ENCODE results near the gene IGF1R.

IGF1R gene

GRCh38 chr15:98845138-98845884 is 197.0 kb downstream of the IGF1R start:
- peak; percentile 54 to 66 for DNase-seq (ENCODE audit: low read depth in 1 of 2, low spot score in 1 of 2)
- Histone ChIP-seq H3K27me3 (ENCODE audit: insufficient read depth, poor library complexity, severe bottlenecking) (no peaks in the 10 kb centered on the region), H3K27ac (replicated peaks) (peak overlapping the region; percentile 28; the same call in 1 of the 2 replicates), H3K4me3 (replicated peaks; ENCODE audit: insufficient read depth, low read length) (no peak overlapping the region)
- TF ChIP-seq SPI1 (IDR thresholded peaks at IDR 0.05; ENCODE audit: borderline replicate concordance, low read depth) (no peak), GABPA (IDR thresholded peaks at IDR 0.05; ENCODE audit: low read depth) (no peak), CTCF (IDR thresholded peaks at IDR 0.05; ENCODE audit: insufficient read depth, low read length) (no peak)

GRCh38 chr15:98850961-98851572 is 202.7 kb downstream of the IGF1R start:
- H3K4me3 ChIP-seq (replicated peaks; ENCODE audit: insufficient read depth, low read length): no peak overlapping the region
- no peak for TF ChIP-seq GABPA (IDR thresholded peaks at IDR 0.05; ENCODE audit: low read depth)
- peak; percentile 78 for TF ChIP-seq CTCF (IDR thresholded peaks at IDR 0.05; ENCODE audit: insufficient read depth, low read length)
- no peak for TF ChIP-seq REST (IDR thresholded peaks at IDR 0.05; ENCODE audit: insufficient replicate concordance, low read depth)
- peak; percentile 33; the same call in 1 of the 2 replicates for TF ChIP-seq SPI1 (IDR thresholded peaks at IDR 0.05; ENCODE audit: borderline replicate concordance, low read depth)
- TF ChIP-seq POLR2AphosphoS5 (IDR thresholded peaks at IDR 0.05; ENCODE audit: low read depth): no peak
- H3K27ac ChIP-seq (replicated peaks): peak overlapping the region; percentile 80

GRCh38 chr15:98853161-98853560 is 204.8 kb downstream of the IGF1R start:
- Histone ChIP-seq H3K27me3 (ENCODE audit: insufficient read depth, poor library complexity, severe bottlenecking) (no peaks in the 10 kb centered on the region), H3K27ac (replicated peaks) (peak overlapping the region; percentile 80), H3K4me3 (replicated peaks; ENCODE audit: insufficient read depth, low read length) (peak overlapping the region; percentile 76)
- TF ChIP-seq GABPA (IDR thresholded peaks at IDR 0.05; ENCODE audit: low read depth) (no peak), CTCF (IDR thresholded peaks at IDR 0.05; ENCODE audit: insufficient read depth, low read length) (no peak), POLR2AphosphoS5 (IDR thresholded peaks at IDR 0.05; ENCODE audit: low read depth) (peak; percentile 50; the same call in 1 of the 2 replicates), REST (IDR thresholded peaks at IDR 0.05; ENCODE audit: insufficient replicate concordance, low read depth) (no peak), SPI1 (IDR thresholded peaks at IDR 0.05; ENCODE audit: borderline replicate concordance, low read depth) (0 out of 2 replicates have a peak, but pooled peaks have one; percentile 1)
- DNase-seq (ENCODE audit: low read depth in 1 of 2, low spot score in 1 of 2): peak; percentile 90 to 91

More at GRCh38 chr15:98850961-98851572, 202.7 kb downstream of the IGF1R start:
- H3K27me3 ChIP-seq (ENCODE audit: insufficient read depth, poor library complexity, severe bottlenecking): no peaks in the 10 kb centered on the region
- peak; percentile 57 to 88 for DNase-seq (ENCODE audit: low read depth in 1 of 2, low spot score in 1 of 2)
